ENCODE data around the gene SLC44A5. TPM values are rescaled to one million over a fixed set of nuclear protein-coding genes. Genes with fewer than 3 reads are reported as not detected.

Gene SLC44A5
- total and polyA plus RNA-seq, 2 donors from 2014 or later: 0.66 to 5.0 TPM

GRCh38 chr1:75233302-75233929, 377.5 kb downstream of the SLC44A5 start:
- H3K9me3 ChIP-seq (ENCODE audit: control insufficient read depth in 2 of 3, insufficient read depth in 1 of 3, low read length in 3 of 3): no peaks in the 10 kb centered on the region
- no peaks in the 10 kb centered on the region for H3K4me1 ChIP-seq (ENCODE audit: control insufficient read depth in 2 of 3, insufficient read depth in 2 of 3, low read depth in 1 of 3, low read length in 3 of 3)
- H3K36me3 ChIP-seq (ENCODE audit: control insufficient read depth in 2 of 3, insufficient read depth in 3 of 3, low read length in 3 of 3): no peaks in the 10 kb centered on the region
- no peak overlapping the region for H3K4me3 ChIP-seq (ENCODE audit: low read length in 3 of 3)
- DNase-seq (peak in 2 of 5 donors; percentile 46 to 53), FAIRE-seq (peak; percentile 80)
- no peaks in the 10 kb centered on the region for H3K27me3 ChIP-seq (ENCODE audit: control insufficient read depth, insufficient read depth, low read length)
- TF ChIP-seq CTCF (IDR thresholded peaks at IDR 0.05; ENCODE audit: borderline replicate concordance, extremely low read depth, insufficient read depth): peak; percentile 50
- no peak overlapping the region for H3K27ac ChIP-seq (ENCODE audit: low read depth in 2 of 2, low read length in 2 of 2)
- no peak overlapping the region for H3K9ac ChIP-seq (ENCODE audit: low read length in 3 of 3)
- intact Hi-C loops (cut with DNase I): no loop called here

DNA sequence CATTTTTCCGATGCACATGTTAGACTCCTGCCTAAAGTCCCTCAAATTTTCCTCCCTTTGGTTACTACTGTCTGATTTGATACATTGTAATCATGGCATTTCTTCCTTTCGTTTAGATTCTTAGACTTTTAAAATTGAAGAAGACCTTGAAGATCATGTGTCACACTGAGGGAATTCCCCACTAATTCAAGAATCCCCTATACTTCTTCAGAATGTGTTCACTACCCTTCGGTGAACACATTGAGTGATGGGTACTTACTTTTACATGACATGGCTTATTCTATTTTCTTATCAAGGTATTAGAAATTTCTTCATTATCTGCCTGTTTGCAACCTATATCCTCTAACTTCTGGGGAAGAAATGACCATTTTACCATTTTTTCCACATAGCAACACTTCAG, 390.8 kb downstream of the SLC44A5 start:
- DNase-seq (no peak), FAIRE-seq (no peak)
- no peak overlapping the region for H3K27ac ChIP-seq (ENCODE audit: low read depth in 2 of 2, low read length in 2 of 2)
- no peaks in the 10 kb centered on the region for H3K36me3 ChIP-seq (ENCODE audit: control insufficient read depth in 2 of 3, insufficient read depth in 3 of 3, low read length in 3 of 3)
- no peak overlapping the region for H3K9ac ChIP-seq (ENCODE audit: low read length in 3 of 3)
- H3K9me3 ChIP-seq (ENCODE audit: control insufficient read depth in 2 of 3, insufficient read depth in 1 of 3, low read length in 3 of 3): no peaks in the 10 kb centered on the region
- no peaks in the 10 kb centered on the region for H3K4me1 ChIP-seq (ENCODE audit: control insufficient read depth in 2 of 3, insufficient read depth in 2 of 3, low read depth in 1 of 3, low read length in 3 of 3)
- intact Hi-C loops (cut with DNase I): no loop called here
- no peak for TF ChIP-seq CTCF (IDR thresholded peaks at IDR 0.05; ENCODE audit: borderline replicate concordance, extremely low read depth, insufficient read depth)
- H3K27me3 ChIP-seq (ENCODE audit: control insufficient read depth, insufficient read depth, low read length): no peaks in the 10 kb centered on the region
- H3K4me3 ChIP-seq (ENCODE audit: low read length in 3 of 3): no peak overlapping the region

- H3K4me1 ChIP-seq (ENCODE audit: control insufficient read depth in 2 of 3, insufficient read depth in 2 of 3, low read depth in 1 of 3, low read length in 3 of 3): no peaks in the 10 kb centered on the region
- no peaks in the 10 kb centered on the region for H3K27me3 ChIP-seq (ENCODE audit: control insufficient read depth, insufficient read depth, low read length)
- H3K27ac ChIP-seq (ENCODE audit: low read depth in 2 of 2, low read length in 2 of 2): no peak overlapping the region
- FAIRE-seq (no peak), DNase-seq (no peak)
- H3K36me3 ChIP-seq (ENCODE audit: control insufficient read depth in 2 of 3, insufficient read depth in 3 of 3, low read length in 3 of 3): no peaks in the 10 kb centered on the region
- intact Hi-C loops (cut with DNase I): no loop called here
- H3K9ac ChIP-seq (ENCODE audit: low read length in 3 of 3): no peak overlapping the region
- no peaks in the 10 kb centered on the region for H3K9me3 ChIP-seq (ENCODE audit: control insufficient read depth in 2 of 3, insufficient read depth in 1 of 3, low read length in 3 of 3)
- TF ChIP-seq CTCF (IDR thresholded peaks at IDR 0.05; ENCODE audit: borderline replicate concordance, extremely low read depth, insufficient read depth): no peak
- H3K4me3 ChIP-seq (ENCODE audit: low read length in 3 of 3): no peak overlapping the region
These were observed 396.9 kb downstream of the SLC44A5 start for GRCh38 chr1:75214017-75214416.

- no peak overlapping the region for H3K4me3 ChIP-seq (ENCODE audit: low read length in 3 of 3)
- no peaks in the 10 kb centered on the region for H3K36me3 ChIP-seq (ENCODE audit: control insufficient read depth in 2 of 3, insufficient read depth in 3 of 3, low read length in 3 of 3)
- intact Hi-C loops (cut with DNase I): no loop called here
- FAIRE-seq: no peak
- no peak for DNase-seq
- H3K27me3 ChIP-seq (ENCODE audit: control insufficient read depth, insufficient read depth, low read length): no peaks in the 10 kb centered on the region
- no peak overlapping the region for H3K27ac ChIP-seq (ENCODE audit: low read depth in 2 of 2, low read length in 2 of 2)
- no peaks in the 10 kb centered on the region for H3K9me3 ChIP-seq (ENCODE audit: control insufficient read depth in 2 of 3, insufficient read depth in 1 of 3, low read length in 3 of 3)
- H3K9ac ChIP-seq (ENCODE audit: low read length in 3 of 3): no peak overlapping the region
- H3K4me1 ChIP-seq (ENCODE audit: control insufficient read depth in 2 of 3, insufficient read depth in 2 of 3, low read depth in 1 of 3, low read length in 3 of 3): no peaks in the 10 kb centered on the region
- TF ChIP-seq CTCF (IDR thresholded peaks at IDR 0.05; ENCODE audit: borderline replicate concordance, extremely low read depth, insufficient read depth): no peak
These were observed 399.3 kb downstream of the SLC44A5 start for GRCh38 chr1:75211648-75212047.

Data from kidney (tissue), 14 donors.